Vagina (tissue), 2 donors: ENCODE data around the gene RHOT2. TPM values are rescaled to one million over a fixed set of nuclear protein-coding genes. Genes with fewer than 3 reads are reported as not detected.

Experiments used
- DNase-seq, 2 donors: peaks; one replicate each; pipeline ENCODE4 v3.0.0-alpha.2; 2017; ENCODE audit errors: extremely low spot score in 2 of 2
- H3K27ac ChIP-seq: fragments of 200-600 bp; sonication (generic); one replicate; pipeline ENCODE4 v1.5.1; 2019
- H3K27me3 ChIP-seq: fragments of 200-600 bp; sonication (generic); one replicate; pipeline ENCODE4 v1.5.1; 2019
- H3K36me3 ChIP-seq, 2 donors: fragments of 200-600 bp; sonication (generic); one replicate each; pipeline ENCODE4 v1.5.1; 2017 to 2019
- H3K4me1 ChIP-seq: fragments of 200-600 bp; sonication (generic); one replicate; pipeline ENCODE4 v1.5.1; 2019
- H3K4me3 ChIP-seq, 2 donors: fragments of 200-600 bp; sonication (generic); 1 replicate in 1 of 2; 2 replicates in 1 of 2; pipeline ENCODE4 v1.5.1; 2016 to 2019
- H3K9me3 ChIP-seq: fragments of 200-600 bp; sonication (generic); one replicate; pipeline ENCODE4 v1.5.1; 2019
- CTCF ChIP-seq, 3 experiments: fragments of 450-650 bp in 2 of 3; fragments of 200-600 bp in 1 of 3; sonication (generic) in 1 of 3; IDR thresholded peaks; one replicate each; pipeline ENCODE4 v1.5.1; 2017 to 2019; ENCODE audit warnings: antibody characterized with exemption in 3 of 3, mild to moderate bottlenecking in 2 of 3, moderate library complexity in 2 of 3
- POLR2A ChIP-seq, 2 donors: fragments of 450-650 bp; IDR thresholded peaks; one replicate each; pipeline ENCODE4 v1.6.1; 2017; ENCODE audit warnings: antibody characterized with exemption in 2 of 2, mild to moderate bottlenecking in 2 of 2, moderate library complexity in 2 of 2
- POLR2AphosphoS5 ChIP-seq, 2 donors: sonication (generic); formaldehyde crosslinking; IDR thresholded peaks; one replicate each; pipeline ENCODE4 v1.9.0; 2017; ENCODE audit warnings: antibody characterized with exemption in 2 of 2, mild to moderate bottlenecking in 2 of 2, low read depth in 1 of 2; ENCODE audit not compliant: insufficient read depth in 1 of 2
- intact Hi-C: fragments of 100-400 bp; cut with DNase I; formaldehyde crosslinking; loops from one replicate; pipeline ENCODE4 v1.15.1; 2023
- total RNA-seq: library from RNA; depleted of rRNA; stranded (reverse); fragments of >200 nt; gene quantifications from one replicate; pipeline ENCODE4 v1.2.3, GENCODE V29; 2016

Gene RHOT2
- total RNA-seq, 1 donor from 2014 or later = 91.1 TPM

- H3K27me3 ChIP-seq = no peaks in the 10 kb centered on the region
- H3K36me3 ChIP-seq = peaks cover 0 to 21% of the 10 kb centered on the region in 2 donors
- peaks cover 52% of the 10 kb centered on the region for H3K4me1 ChIP-seq
- intact Hi-C loops = no loop called here
- no peak overlapping the region for H3K4me3 ChIP-seq
- peak overlapping the region; percentile 15 for H3K27ac ChIP-seq
- DNase-seq = no peak
- no peaks in the 10 kb centered on the region for H3K9me3 ChIP-seq
- no peak for TF ChIP-seq POLR2A (IDR thresholded peaks at IDR 0.05)
- no peak for TF ChIP-seq POLR2AphosphoS5 (IDR thresholded peaks at IDR 0.05; ENCODE audit: insufficient read depth in 1 of 2, low read depth in 1 of 2)
- no peak for TF ChIP-seq CTCF (IDR thresholded peaks at IDR 0.05)
Observed at GRCh38 chr16:676565-676902, 8.6 kb downstream of the RHOT2 start.

- Histone ChIP-seq H3K27ac (peak overlapping the region; percentile 15), H3K4me3 (no peak overlapping the region), H3K4me1 (peaks cover 56% of the 10 kb centered on the region), H3K9me3 (no peaks in the 10 kb centered on the region), H3K27me3 (no peaks in the 10 kb centered on the region), H3K36me3 (peaks cover 0 to 21% of the 10 kb centered on the region in 2 donors)
- TF ChIP-seq POLR2AphosphoS5 (IDR thresholded peaks at IDR 0.05; ENCODE audit: insufficient read depth in 1 of 2, low read depth in 1 of 2) (no peak), CTCF (IDR thresholded peaks at IDR 0.05) (no peak), POLR2A (IDR thresholded peaks at IDR 0.05) (no peak)
- no peak for DNase-seq
- intact Hi-C loops = no loop called here
Observed at GRCh38 chr16:676913-677312, 9.0 kb downstream of the RHOT2 start.

GRCh38 chr16:677316-678190 lies 9.6 kb downstream of the RHOT2 start:
- H3K27me3 ChIP-seq = no peaks in the 10 kb centered on the region
- H3K4me1 ChIP-seq = peaks cover 62% of the 10 kb centered on the region
- TF ChIP-seq CTCF (IDR thresholded peaks at IDR 0.05) (no peak), POLR2A (IDR thresholded peaks at IDR 0.05) (no peak), POLR2AphosphoS5 (IDR thresholded peaks at IDR 0.05; ENCODE audit: insufficient read depth in 1 of 2, low read depth in 1 of 2) (no peak)
- intact Hi-C loops = no loop called here
- H3K9me3 ChIP-seq = no peaks in the 10 kb centered on the region
- peaks cover 0 to 21% of the 10 kb centered on the region in 2 donors for H3K36me3 ChIP-seq
- no peak overlapping the region for H3K27ac ChIP-seq
- H3K4me3 ChIP-seq = no peak overlapping the region
- no peak for DNase-seq

GRCh38 chr16:678209-678857 lies 10.4 kb downstream of the RHOT2 start:
- Histone ChIP-seq H3K36me3 (peaks cover 0 to 20% of the 10 kb centered on the region in 2 donors), H3K4me3 (no peak overlapping the region), H3K4me1 (peaks cover 70% of the 10 kb centered on the region), H3K27ac (no peak overlapping the region), H3K27me3 (no peaks in the 10 kb centered on the region), H3K9me3 (no peaks in the 10 kb centered on the region)
- no peak for DNase-seq
- TF ChIP-seq POLR2AphosphoS5 (IDR thresholded peaks at IDR 0.05; ENCODE audit: insufficient read depth in 1 of 2, low read depth in 1 of 2) = no peak
- TF ChIP-seq POLR2A (IDR thresholded peaks at IDR 0.05) = no peak
- no peak for TF ChIP-seq CTCF (IDR thresholded peaks at IDR 0.05)
- intact Hi-C loops = no loop called here
